K562 (cell line): ENCODE measurements around the gene GGTLC2. TPM values are rescaled to one million over a fixed set of nuclear protein-coding genes. Genes with fewer than 3 reads are reported as not detected.
"Not testable (repeated sequence)": the region's sequence is repeated elsewhere in the genome, so short reads cannot be mapped to it uniquely, and the experiment has no call there.

Source experiments
- CLOCK ChIP-seq: fragments of 250-450 bp; sonication (Bioruptor Pico); IDR thresholded peaks from 2 replicates; pipeline ENCODE4 v1.4.0; 2020; ENCODE audit warnings: mild to moderate bottlenecking, moderate library complexity, borderline replicate concordance
- E2F3 ChIP-seq: fragments of 250-450 bp; sonication (Bioruptor Pico); IDR thresholded peaks from 2 replicates; pipeline ENCODE4 v1.4.0; 2020; ENCODE audit warnings: mild to moderate bottlenecking
- MAX ChIP-seq: sonication (generic); formaldehyde crosslinking; IDR thresholded peaks from 2 replicates; pipeline ENCODE4 v1.9.0; 2022; ENCODE audit warnings: mild to moderate bottlenecking, missing genetic modification reagents
- MYNN ChIP-seq, 2 experiments: sonication (generic); formaldehyde crosslinking in 1 of 2; IDR thresholded peaks; 2 replicates each; pipeline versions ENCODE4 v1.5.0 to v1.6.1; 2016 to 2020; ENCODE audit warnings: antibody characterized with exemption in 1 of 2, missing genetic modification reagents in 1 of 2
- TSHZ1 ChIP-seq: fragments of 250-450 bp; sonication (Bioruptor Pico); IDR thresholded peaks from 2 replicates; pipeline ENCODE4 v1.4.0; 2020; ENCODE audit warnings: mild to moderate bottlenecking, moderate library complexity
- ZBTB11 ChIP-seq, 3 experiments: fragments of 200-800 bp in 1 of 3; fragments of 250-450 bp in 1 of 3; fragments of 450-650 bp in 1 of 3; sonication (Bioruptor Pico) in 1 of 3; sonication (Bioruptor generic) in 1 of 3; formaldehyde crosslinking in 1 of 3; IDR thresholded peaks; 2 replicates each; pipeline versions ENCODE4 v1.6.1 to v1.8.0; 2016 to 2022; ENCODE audit warnings: mild to moderate bottlenecking in 2 of 3, missing genetic modification characterization in 2 of 3, missing compliant biosample characterization in 1 of 3, moderate library complexity in 1 of 3
- ZBTB26 ChIP-seq: fragments of 450-650 bp; formaldehyde crosslinking; IDR thresholded peaks from 2 replicates; pipeline ENCODE4 v1.4.0; 2022; ENCODE audit warnings: missing genetic modification characterization
- ZNF324 ChIP-seq: fragments of 250-450 bp; sonication (Bioruptor Pico); IDR thresholded peaks from 2 replicates; pipeline ENCODE4 v1.4.0; 2020; ENCODE audit warnings: mild to moderate bottlenecking
- ZNF764 ChIP-seq: fragments of 250-450 bp; sonication (Bioruptor Pico); IDR thresholded peaks from 2 replicates; pipeline ENCODE4 v1.4.0; 2020; ENCODE audit warnings: low read depth, mild to moderate bottlenecking, moderate library complexity
- polyA plus RNA-seq, 8 experiments: library from polyadenylated mRNA; depleted of rRNA in 4 of 8; stranded (reverse) in 5 of 8; unstranded in 3 of 8; fragments of >200 nt; fragmentation: Nextera tagmentation in 2 of 8; fragmentation: Illumina TruSeq in 1 of 8; extraction: Ambion mirVana in 2 of 8; extraction: Trizol in 1 of 8; gene quantifications; 2 replicates each; pipeline versions ENCODE4 v1.2.1 to v1.2.3, GENCODE V29; 2011 to 2014; ENCODE audit warnings: inconsistent platforms in 1 of 8, missing spikeins in 1 of 8
- total RNA-seq, 7 experiments: library from RNA; depleted of rRNA in 6 of 7; stranded (reverse); fragments of >200 nt in 6 of 7; fragmentation: Illumina TruSeq in 2 of 7; extraction: Trizol in 2 of 7; gene quantifications; 2 replicates each; pipeline versions ENCODE4 v1.2.1 to v1.2.3, GENCODE V29; 2011 to 2021; ENCODE audit warnings: low replicate concordance in 1 of 7

The GGTLC2 gene
- total and polyA plus RNA-seq, 9 of the 15 experiments (the other 6 are each of a cell fraction or from before 2014, with no cell fraction given), result not detected

- peak; percentile 63; the same call in 1 of the 2 replicates for TF ChIP-seq E2F3 (CRISPR knock-in tag)
- TF ChIP-seq MAX, result peak; percentile 26; the same call in 1 of the 2 replicates
- peak in 1 of 3 experiments; percentile 21; a peak in 2 of 6 replicates for TF ChIP-seq ZBTB11 (CRISPR knock-in tag; IDR thresholded peaks at IDR 0.05)
- TF ChIP-seq CLOCK (CRISPR knock-in tag), result peak; percentile 84; the same call in 1 of the 2 replicates
- TF ChIP-seq ZNF764 (CRISPR knock-in tag), result peak; percentile 79
- peak; percentile 93 for TF ChIP-seq ZBTB26
- TF ChIP-seq MYNN (IDR thresholded peaks at IDR 0.05), result not testable (repeated sequence)
- 0 out of 2 replicates have a peak, but pooled peaks have one; percentile 35 for TF ChIP-seq MYNN (CRISPR knock-in tag; IDR thresholded peaks at IDR 0.05)
- 0 out of 2 replicates have a peak, but pooled peaks have one; percentile 21 for TF ChIP-seq TSHZ1
- peak; percentile 10; the same call in 1 of the 2 replicates for TF ChIP-seq ZNF324
Observed at GRCh38 chr22:22650803-22651515, 6.5 kb downstream of the GGTLC2 start (continued).
